Psoas muscle (tissue), 8 donors: ENCODE data around the gene AUTS2. TPM values are rescaled to one million over a fixed set of nuclear protein-coding genes. Genes with fewer than 3 reads are reported as not detected.

Source experiments
- ATAC-seq, 4 donors: fragments of 200-7000 bp; cut with Tn5 transposase; one replicate each; pipeline ENCODE4 v1.9.1; 2020; ENCODE audit warnings: moderate library complexity in 3 of 4, mild to moderate bottlenecking in 2 of 4
- DNase-seq, 2 donors: peaks; one replicate each; pipeline ENCODE4 v3.0.0-alpha.2; 2020
- H3K27ac ChIP-seq: fragments of 200-600 bp; one replicate; pipeline ENCODE4 v1.8.0; 2022
- H3K27me3 ChIP-seq, 3 donors: fragments of 200-600 bp in 1 of 3; one replicate each; pipeline versions ENCODE4 v1.6.1 to v1.8.0; 2013 to 2022; ENCODE audit warnings: low read length in 2 of 3, mild to moderate bottlenecking in 2 of 3, moderate library complexity in 1 of 3; ENCODE audit not compliant: insufficient read depth in 3 of 3
- H3K36me3 ChIP-seq, 2 donors: fragments of 200-600 bp in 1 of 2; one replicate each; pipeline versions ENCODE4 v1.6.1 to v1.8.0; 2013 to 2022; ENCODE audit warnings: low read depth in 1 of 2, mild to moderate bottlenecking in 1 of 2, moderate library complexity in 1 of 2; ENCODE audit not compliant: insufficient read depth in 1 of 2
- H3K4me1 ChIP-seq: fragments of 200-600 bp; one replicate; pipeline ENCODE4 v1.8.0; 2022
- H3K4me3 ChIP-seq: fragments of 200-600 bp; one replicate; pipeline ENCODE4 v1.8.0; 2022; ENCODE audit warnings: mild to moderate bottlenecking
- H3K9me3 ChIP-seq: fragments of 200-600 bp; one replicate; pipeline ENCODE4 v1.8.0; 2022
- WGBS, 3 donors: extraction: QIAGEN DNeasy Blood & Tissue Kit; methylation state at CpG; one replicate each; pipeline versions ENCODE4 v1.1.6 to v1.1.7; 2013; 5-methylcytosine and 5-hydroxymethylcytosine counted together
- intact Hi-C, 2 donors: fragments of 100-400 bp; cut with DNase I; formaldehyde crosslinking; loops; one replicate each; pipeline versions ENCODE4 v1.11.0 to v1.14.2; 2022
- polyA plus RNA-seq, 3 donors: library from polyadenylated mRNA; stranded (reverse); fragments of 200-250 nt; gene quantifications; one replicate each; pipeline ENCODE4 v1.2.3, GENCODE V29; 2013
- total RNA-seq, 4 donors: library from RNA; stranded (reverse); fragmentation: NEBNext Ultra II Directional in 2 of 4; extraction: Animal tissue kit (Norgen Biotek cat#: 25700) in 2 of 4; gene quantifications; one replicate each; pipeline versions ENCODE4 v1.2.1 to v1.2.4, GENCODE V29; 2021 to 2023
- TF ChIP-seq, protein P1 (sequence below): fragments of 200-600 bp; IDR thresholded peaks from one replicate; pipeline ENCODE4 v1.8.0; 2022; ENCODE audit warnings: antibody characterized with exemption
- donor health status: healthy with polysubstance abuse.
- donor health status: DM: no; HTN: no; CAD: no; lungs with moderate emphysema.
- donor health status: Bipolar disorder and iron deficiency.
- donor health status: healthy.
- donor health status: DM: yes; HTN: yes; CAD: no.
- donor health status: DM: no; HTN: no; CAD: no.
- donor health status: DM: no; HTN: no; CAD: no.
- donor health status: DM: yes; HTN: yes; CAD: no.

The AUTS2 gene
- total and polyA plus RNA-seq, 7 donors = 5.0 to 33.5 (median 14.3) TPM

DNA sequence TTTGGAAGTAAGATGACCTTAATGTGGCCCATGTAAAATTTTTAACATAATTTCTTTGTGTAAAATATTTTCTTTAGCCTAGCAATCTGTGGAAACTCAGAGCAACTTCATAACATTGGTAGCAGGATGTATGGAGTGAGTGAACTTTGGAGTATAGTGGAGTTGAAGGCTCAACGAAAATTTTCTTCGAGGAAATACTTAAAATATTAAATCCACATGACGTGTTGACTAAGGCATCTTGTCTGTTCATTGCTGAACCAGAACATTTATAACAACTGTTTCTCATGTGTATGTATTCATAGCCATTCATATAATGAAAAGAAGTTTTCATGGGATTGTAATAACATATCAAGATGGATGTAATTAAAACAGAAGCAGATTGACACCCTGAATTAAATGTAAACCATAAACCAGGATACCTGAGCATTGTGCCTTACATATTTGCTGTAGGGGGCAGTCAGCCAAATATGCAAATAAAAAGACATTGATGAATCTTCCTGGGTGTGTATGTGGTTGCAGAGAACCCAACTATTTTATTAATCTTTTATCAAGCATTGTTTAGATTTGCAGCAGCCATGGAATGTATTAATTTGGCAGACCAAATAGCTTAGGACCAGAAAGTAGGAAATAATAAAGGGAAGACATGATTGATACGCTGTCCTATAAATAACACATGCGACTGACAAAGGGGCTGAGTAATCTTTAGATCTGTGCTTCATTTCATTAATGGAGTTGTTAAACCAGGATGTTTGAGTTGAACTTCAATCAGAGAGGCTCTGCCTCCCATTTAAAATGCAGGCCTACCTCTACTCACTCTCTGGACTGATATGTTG lies 11.5 kb downstream of the AUTS2 start:
- TF ChIP-seq, protein P1, sequence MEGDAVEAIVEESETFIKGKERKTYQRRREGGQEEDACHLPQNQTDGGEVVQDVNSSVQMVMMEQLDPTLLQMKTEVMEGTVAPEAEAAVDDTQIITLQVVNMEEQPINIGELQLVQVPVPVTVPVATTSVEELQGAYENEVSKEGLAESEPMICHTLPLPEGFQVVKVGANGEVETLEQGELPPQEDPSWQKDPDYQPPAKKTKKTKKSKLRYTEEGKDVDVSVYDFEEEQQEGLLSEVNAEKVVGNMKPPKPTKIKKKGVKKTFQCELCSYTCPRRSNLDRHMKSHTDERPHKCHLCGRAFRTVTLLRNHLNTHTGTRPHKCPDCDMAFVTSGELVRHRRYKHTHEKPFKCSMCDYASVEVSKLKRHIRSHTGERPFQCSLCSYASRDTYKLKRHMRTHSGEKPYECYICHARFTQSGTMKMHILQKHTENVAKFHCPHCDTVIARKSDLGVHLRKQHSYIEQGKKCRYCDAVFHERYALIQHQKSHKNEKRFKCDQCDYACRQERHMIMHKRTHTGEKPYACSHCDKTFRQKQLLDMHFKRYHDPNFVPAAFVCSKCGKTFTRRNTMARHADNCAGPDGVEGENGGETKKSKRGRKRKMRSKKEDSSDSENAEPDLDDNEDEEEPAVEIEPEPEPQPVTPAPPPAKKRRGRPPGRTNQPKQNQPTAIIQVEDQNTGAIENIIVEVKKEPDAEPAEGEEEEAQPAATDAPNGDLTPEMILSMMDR = no peak
- no peak for ATAC-seq
- Histone ChIP-seq H3K4me1 (no peaks in the 10 kb centered on the region), H3K27me3 (no peaks in the 10 kb centered on the region), H3K36me3 (no peaks in the 10 kb centered on the region), H3K4me3 (no peak overlapping the region), H3K9me3 (no peaks in the 10 kb centered on the region), H3K27ac (no peak overlapping the region)
- DNase-seq = no peak
- 72 to 76% (median 72%) methylated on average over 5 of the region's 5 CpGs for WGBS, 3 donors
- intact Hi-C loops = no loop called here

DNA sequence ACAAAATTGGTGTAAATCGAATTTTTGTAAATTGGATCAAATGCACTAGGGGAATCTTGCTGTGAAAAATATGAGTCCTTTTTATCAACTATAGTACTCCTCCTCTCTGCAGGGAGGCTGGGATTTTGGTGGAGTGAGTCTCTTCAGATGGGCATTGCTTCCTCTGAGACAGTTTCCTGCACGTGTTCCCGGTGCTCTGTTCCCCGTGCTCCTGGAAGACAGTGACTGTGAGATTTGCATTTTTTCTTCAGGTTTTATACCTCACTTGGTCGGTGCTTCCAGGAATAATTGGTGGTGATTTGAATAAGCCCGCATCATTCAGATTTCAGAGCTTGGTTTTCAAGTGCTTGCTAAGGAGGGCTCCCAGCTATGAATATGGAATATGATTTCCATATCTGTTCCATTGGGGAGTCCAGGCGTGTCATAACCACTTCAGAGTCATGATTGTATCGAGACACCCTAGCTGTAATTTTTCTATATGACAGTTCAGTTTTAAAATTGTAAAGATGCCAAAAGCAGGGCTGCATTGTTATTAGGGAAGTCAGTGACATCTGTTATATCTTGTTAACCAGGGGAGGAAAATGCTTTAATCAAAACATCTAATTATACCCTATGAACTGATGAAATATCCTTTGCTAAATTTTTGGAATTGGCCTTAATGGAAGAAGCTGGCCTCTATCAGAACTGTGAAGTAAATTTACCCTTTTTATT lies 12.3 kb downstream of the AUTS2 start:
- intact Hi-C loops = no loop called here
- WGBS, 3 donors = 62 to 77% (median 65%) methylated on average over 8 of the region's 8 CpGs
- TF ChIP-seq, protein P1 = no peak

DNA sequence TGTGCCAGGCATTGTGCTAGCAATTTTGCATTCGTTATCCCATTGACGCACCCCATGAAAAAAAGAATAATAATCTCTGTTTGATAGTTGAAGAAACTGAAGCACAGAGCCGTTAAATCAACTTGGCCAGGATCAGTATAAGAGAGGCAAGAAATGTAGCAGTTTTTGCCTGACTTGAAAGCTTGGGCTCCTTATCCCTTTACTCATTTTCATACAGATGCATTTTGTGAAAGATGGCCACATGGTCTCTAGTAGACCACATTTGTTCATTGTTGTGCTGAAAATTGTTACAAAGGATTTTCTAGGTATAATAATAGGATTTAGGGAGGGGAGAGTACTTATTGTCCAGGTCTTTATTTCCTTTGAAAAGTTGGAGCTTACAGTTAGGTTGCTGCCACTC lies 14.7 kb downstream of the AUTS2 start:
- no peaks in the 10 kb centered on the region for H3K4me1 ChIP-seq
- no peak for DNase-seq

More for the DNA sequence above, 12.3 kb downstream of the AUTS2 start:
- Histone ChIP-seq H3K27me3 (no peaks in the 10 kb centered on the region), H3K4me3 (no peak overlapping the region), H3K27ac (no peak overlapping the region), H3K36me3 (no peaks in the 10 kb centered on the region), H3K4me1 (no peaks in the 10 kb centered on the region), H3K9me3 (no peaks in the 10 kb centered on the region)
- DNase-seq (no peak), ATAC-seq (no peak)

DNA sequence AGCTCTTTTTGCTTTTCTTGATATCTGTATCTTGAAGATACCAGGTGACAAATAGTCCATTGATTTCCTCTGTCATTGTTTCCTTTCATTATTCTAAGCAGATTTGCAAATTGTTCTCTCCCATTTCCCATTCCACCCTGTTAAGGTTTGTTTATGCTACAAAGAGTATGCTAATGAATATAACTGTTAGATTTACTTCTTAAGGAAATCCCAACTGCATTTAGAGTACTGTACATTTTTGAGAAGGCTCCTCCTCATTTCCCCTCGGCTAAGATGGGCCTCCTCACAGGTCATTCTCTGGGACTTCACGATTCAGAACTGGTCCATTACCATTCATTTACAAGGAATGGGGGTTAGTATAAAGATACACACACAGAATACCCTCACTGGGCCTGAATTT lies 15.6 kb downstream of the AUTS2 start:
- ATAC-seq = no peak
- no peak for DNase-seq
- H3K27ac ChIP-seq = no peak overlapping the region
- H3K4me3 ChIP-seq = no peak overlapping the region
- H3K27me3 ChIP-seq = no peaks in the 10 kb centered on the region
- intact Hi-C loops = no loop called here
- 70 to 76% (median 73%) methylated on average over 2 of the region's 2 CpGs for WGBS, 3 donors
- TF ChIP-seq, protein P1 = no peak
- H3K9me3 ChIP-seq = no peaks in the 10 kb centered on the region
- no peaks in the 10 kb centered on the region for H3K36me3 ChIP-seq
- H3K4me1 ChIP-seq = no peaks in the 10 kb centered on the region

More for the DNA sequence above, 14.7 kb downstream of the AUTS2 start:
- TF ChIP-seq, protein P1 = no peak
- intact Hi-C loops = no loop called here
- H3K9me3 ChIP-seq = no peaks in the 10 kb centered on the region
- H3K4me3 ChIP-seq = no peak overlapping the region
- no peaks in the 10 kb centered on the region for H3K36me3 ChIP-seq
- no peaks in the 10 kb centered on the region for H3K27me3 ChIP-seq
- no peak overlapping the region for H3K27ac ChIP-seq
- 79 to 81% (median 80%) methylated on average over 3 of the region's 3 CpGs for WGBS, 3 donors
- ATAC-seq = no peak
